Sigmoid colon (tissue), 7 donors: Measurements from ENCODE around the gene SCGB3A2. TPM values are rescaled to one million over a fixed set of nuclear protein-coding genes. Genes with fewer than 3 reads are reported as not detected.

Experiments used
- DNase-seq: peaks from one replicate; pipeline ENCODE4 v3.0.0-alpha.2; 2019
- H3K27ac ChIP-seq, 4 donors: fragments of 200-600 bp; sonication (generic); one replicate each; pipeline ENCODE4 v1.5.1; 2016 to 2019; ENCODE audit warnings: mild to moderate bottlenecking in 1 of 4
- H3K27me3 ChIP-seq, 3 donors: fragments of 200-600 bp; sonication (generic); one replicate each; pipeline ENCODE4 v1.5.1; 2019; ENCODE audit warnings: mild to moderate bottlenecking in 1 of 3
- H3K36me3 ChIP-seq, 4 donors: fragments of 200-600 bp; sonication (generic); one replicate each; pipeline ENCODE4 v1.5.1; 2016 to 2019
- H3K4me1 ChIP-seq, 4 donors: fragments of 200-600 bp; sonication (generic); one replicate each; pipeline ENCODE4 v1.5.1; 2017 to 2019
- H3K4me3 ChIP-seq, 4 donors: fragments of 200-600 bp; sonication (generic); one replicate each; pipeline ENCODE4 v1.5.1; 2017 to 2019; ENCODE audit warnings: mild to moderate bottlenecking in 2 of 4, moderate library complexity in 1 of 4
- H3K9me3 ChIP-seq, 4 donors: fragments of 200-600 bp in 3 of 4; sonication (generic) in 3 of 4; one replicate each; pipeline versions ENCODE4 v1.5.1 to v1.6.1; 2013 to 2019
- EP300 ChIP-seq, 4 donors: sonication (generic); formaldehyde crosslinking; IDR thresholded peaks; one replicate each; pipeline ENCODE4 v1.6.1; 2017; ENCODE audit warnings: antibody characterized with exemption in 4 of 4
- POLR2A ChIP-seq, 2 donors: fragments of 450-650 bp; IDR thresholded peaks; one replicate each; pipeline ENCODE4 v1.6.1; 2016; ENCODE audit warnings: antibody characterized with exemption in 2 of 2, mild to moderate bottlenecking in 2 of 2, moderate library complexity in 2 of 2
- POLR2AphosphoS5 ChIP-seq, 4 donors: sonication (generic); formaldehyde crosslinking; IDR thresholded peaks; one replicate each; pipeline ENCODE4 v1.6.1; 2017; ENCODE audit warnings: antibody characterized with exemption in 4 of 4
- WGBS, 2 donors: extraction: QIAGEN DNeasy Blood & Tissue Kit; methylation state at CpG; one replicate each; pipeline ENCODE4 v1.1.7; 2013; 5-methylcytosine and 5-hydroxymethylcytosine counted together
- intact Hi-C: fragments of 100-400 bp; cut with DNase I; formaldehyde crosslinking; loops from one replicate; pipeline ENCODE4 v1.15.1; 2023
- polyA plus RNA-seq, 3 donors: library from polyadenylated mRNA; stranded (reverse); fragments of 200-250 nt; gene quantifications; one replicate each; pipeline ENCODE4 v1.2.3, GENCODE V29; 2013
- total RNA-seq, 4 donors: library from RNA; depleted of rRNA; stranded (reverse); fragments of >200 nt; gene quantifications; one replicate each; pipeline ENCODE4 v1.1.0, GENCODE V29; 2016
- TF ChIP-seq, protein P1 (sequence below), 4 experiments: fragments of 450-650 bp in 3 of 4; fragments of 200-600 bp in 1 of 4; IDR thresholded peaks; one replicate each; pipeline ENCODE4 v1.5.1; 2016 to 2019; ENCODE audit warnings: antibody characterized with exemption in 4 of 4, mild to moderate bottlenecking in 3 of 4, moderate library complexity in 2 of 4
- donor health status: healthy with polysubstance abuse.
- donor health status: Bipolar disorder and iron deficiency.
- donor health status: healthy.

SCGB3A2 gene
- total and polyA plus RNA-seq, 7 donors = 3.6 TPM; not detected in 6

GRCh38 chr5:147906326-147907095 lies 28.0 kb downstream of the SCGB3A2 start, which contains the start of gene C5orf46:
C5orf46 (minus strand) TSS chr5:147906538; CDS start chr5:147906501, 37 bp downstream.
- Histone ChIP-seq H3K36me3 (no peaks in the 10 kb centered on the region), H3K9me3 (no peaks in the 10 kb centered on the region), H3K27me3 (no peaks in the 10 kb centered on the region), H3K4me1 (peaks cover 0 to 24% (median 0%) of the 10 kb centered on the region in 4 donors), H3K27ac (peak within 1 kb of the TSS in 1 of 4 donors; percentile 19), H3K4me3 (no peak within 1 kb of the TSS)
- WGBS, 2 donors = 63 to 83% methylated on average over 8 of the region's 8 CpGs
- DNase-seq = no peak
- no peak for TF ChIP-seq POLR2A (IDR thresholded peaks at IDR 0.05)
- no peak for TF ChIP-seq POLR2AphosphoS5 (IDR thresholded peaks at IDR 0.05)
- no peak for TF ChIP-seq EP300 (IDR thresholded peaks at IDR 0.05)
- TF ChIP-seq, protein P1, sequence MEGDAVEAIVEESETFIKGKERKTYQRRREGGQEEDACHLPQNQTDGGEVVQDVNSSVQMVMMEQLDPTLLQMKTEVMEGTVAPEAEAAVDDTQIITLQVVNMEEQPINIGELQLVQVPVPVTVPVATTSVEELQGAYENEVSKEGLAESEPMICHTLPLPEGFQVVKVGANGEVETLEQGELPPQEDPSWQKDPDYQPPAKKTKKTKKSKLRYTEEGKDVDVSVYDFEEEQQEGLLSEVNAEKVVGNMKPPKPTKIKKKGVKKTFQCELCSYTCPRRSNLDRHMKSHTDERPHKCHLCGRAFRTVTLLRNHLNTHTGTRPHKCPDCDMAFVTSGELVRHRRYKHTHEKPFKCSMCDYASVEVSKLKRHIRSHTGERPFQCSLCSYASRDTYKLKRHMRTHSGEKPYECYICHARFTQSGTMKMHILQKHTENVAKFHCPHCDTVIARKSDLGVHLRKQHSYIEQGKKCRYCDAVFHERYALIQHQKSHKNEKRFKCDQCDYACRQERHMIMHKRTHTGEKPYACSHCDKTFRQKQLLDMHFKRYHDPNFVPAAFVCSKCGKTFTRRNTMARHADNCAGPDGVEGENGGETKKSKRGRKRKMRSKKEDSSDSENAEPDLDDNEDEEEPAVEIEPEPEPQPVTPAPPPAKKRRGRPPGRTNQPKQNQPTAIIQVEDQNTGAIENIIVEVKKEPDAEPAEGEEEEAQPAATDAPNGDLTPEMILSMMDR (IDR thresholded peaks at IDR 0.05) = no peak
- intact Hi-C loops = no loop called here

DNA sequence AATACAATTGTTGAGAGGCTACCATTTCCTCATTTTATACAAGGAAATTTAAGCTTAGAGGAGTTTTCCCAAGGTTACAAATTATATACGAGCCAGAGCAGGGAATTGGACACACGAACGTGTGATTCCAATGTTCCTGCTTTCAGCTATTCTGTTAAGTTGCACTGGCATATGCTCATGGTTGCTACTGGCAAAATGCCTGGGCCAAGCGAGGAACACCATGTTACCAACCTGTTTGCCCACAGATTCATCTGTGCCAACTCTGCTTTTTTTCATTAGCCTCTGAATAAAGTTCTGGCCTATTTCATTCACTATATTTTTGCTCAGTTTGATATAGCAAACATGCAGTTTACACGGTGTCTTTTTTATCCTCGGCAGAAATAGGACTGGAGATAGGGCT lies 32.9 kb downstream of the SCGB3A2 start:
- WGBS, 2 donors = 56 to 67% methylated on average over 6 of the region's 6 CpGs
- Histone ChIP-seq H3K9me3 (no peaks in the 10 kb centered on the region), H3K27me3 (no peaks in the 10 kb centered on the region), H3K27ac (peak overlapping the region in 2 of 4 donors; percentile 30 to 62), H3K36me3 (no peaks in the 10 kb centered on the region), H3K4me3 (no peak overlapping the region), H3K4me1 (peaks cover 0 to 21% (median 0%) of the 10 kb centered on the region in 4 donors)
- TF ChIP-seq, protein P1 (IDR thresholded peaks at IDR 0.05) = no peak
- TF ChIP-seq POLR2AphosphoS5 (IDR thresholded peaks at IDR 0.05) (peak; percentile 40 to 82 (median 71)), POLR2A (IDR thresholded peaks at IDR 0.05) (no peak), EP300 (IDR thresholded peaks at IDR 0.05) (peak in 2 of 4 donors; percentile 49 to 87)
- peak; percentile 93 for DNase-seq
- intact Hi-C loops = no loop called here

DNA sequence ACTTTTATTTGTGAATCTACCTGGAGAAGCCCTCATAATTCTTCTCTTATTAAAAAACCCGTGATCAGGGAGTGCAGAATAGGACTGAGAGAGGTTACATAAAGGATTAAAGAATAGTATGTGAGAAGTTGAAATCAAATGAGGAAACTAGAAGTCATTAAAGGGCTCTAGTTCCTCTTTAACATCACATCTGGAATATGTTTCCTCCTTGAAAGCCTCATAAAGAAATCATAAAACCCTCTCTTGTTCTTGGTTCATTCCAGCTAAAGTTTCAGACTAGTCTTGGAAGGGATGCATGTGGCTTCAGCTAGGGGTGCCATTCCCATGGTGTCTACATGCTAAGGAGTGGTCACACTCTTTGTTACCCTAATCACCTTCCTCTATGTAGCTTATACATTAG lies 33.5 kb downstream of the SCGB3A2 start:
- Histone ChIP-seq H3K4me1 (peaks cover 0 to 18% (median 0%) of the 10 kb centered on the region in 4 donors), H3K36me3 (no peaks in the 10 kb centered on the region), H3K27me3 (no peaks in the 10 kb centered on the region), H3K27ac (peak overlapping the region in 2 of 4 donors; percentile 30 to 62), H3K9me3 (no peaks in the 10 kb centered on the region), H3K4me3 (no peak overlapping the region)
- 26 to 32% methylated on average over 1 of the region's 1 CpG for WGBS, 2 donors
- no peak for DNase-seq
- intact Hi-C loops = no loop called here
- TF ChIP-seq, protein P1 (IDR thresholded peaks at IDR 0.05) = no peak
- TF ChIP-seq POLR2AphosphoS5 (IDR thresholded peaks at IDR 0.05) = peak in 2 of 4 donors; percentile 22 to 57
- no peak for TF ChIP-seq POLR2A (IDR thresholded peaks at IDR 0.05)

DNA sequence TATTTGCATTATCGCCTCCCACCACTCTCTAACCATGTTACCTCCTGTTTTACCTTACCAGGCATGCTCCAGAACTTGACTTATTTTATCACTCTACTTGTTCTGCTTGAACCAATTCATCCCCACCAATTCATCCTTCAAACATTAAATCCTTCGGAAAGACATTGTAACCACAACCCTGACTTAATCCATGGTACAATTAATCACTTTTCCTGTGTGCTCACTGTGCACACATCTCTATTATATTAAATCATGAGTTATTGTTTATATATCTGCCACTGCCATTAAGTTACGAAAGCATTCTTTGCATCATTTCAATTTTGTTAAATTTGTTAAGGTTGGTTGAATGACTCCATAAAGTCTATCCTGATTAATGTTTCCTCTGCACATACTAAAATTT lies 35.3 kb downstream of the SCGB3A2 start:
- Histone ChIP-seq H3K36me3 (no peaks in the 10 kb centered on the region), H3K9me3 (no peaks in the 10 kb centered on the region), H3K27me3 (no peaks in the 10 kb centered on the region), H3K4me3 (no peak overlapping the region), H3K4me1 (peaks cover 0 to 18% (median 0%) of the 10 kb centered on the region in 4 donors), H3K27ac (no peak overlapping the region)
- TF ChIP-seq, protein P1 (IDR thresholded peaks at IDR 0.05) = no peak
- TF ChIP-seq POLR2A (IDR thresholded peaks at IDR 0.05) (no peak), POLR2AphosphoS5 (IDR thresholded peaks at IDR 0.05) (no peak), EP300 (IDR thresholded peaks at IDR 0.05) (no peak)
- intact Hi-C loops = no loop called here
- 76 to 94% methylated on average over 3 of the region's 3 CpGs for WGBS, 2 donors
- no peak for DNase-seq
